ENCODE data around the gene STK39.
"Not testable (repeated sequence)": the region's sequence is repeated elsewhere in the genome, so short reads cannot be mapped to it uniquely, and the experiment has no call there.

STK39 gene

DNA sequence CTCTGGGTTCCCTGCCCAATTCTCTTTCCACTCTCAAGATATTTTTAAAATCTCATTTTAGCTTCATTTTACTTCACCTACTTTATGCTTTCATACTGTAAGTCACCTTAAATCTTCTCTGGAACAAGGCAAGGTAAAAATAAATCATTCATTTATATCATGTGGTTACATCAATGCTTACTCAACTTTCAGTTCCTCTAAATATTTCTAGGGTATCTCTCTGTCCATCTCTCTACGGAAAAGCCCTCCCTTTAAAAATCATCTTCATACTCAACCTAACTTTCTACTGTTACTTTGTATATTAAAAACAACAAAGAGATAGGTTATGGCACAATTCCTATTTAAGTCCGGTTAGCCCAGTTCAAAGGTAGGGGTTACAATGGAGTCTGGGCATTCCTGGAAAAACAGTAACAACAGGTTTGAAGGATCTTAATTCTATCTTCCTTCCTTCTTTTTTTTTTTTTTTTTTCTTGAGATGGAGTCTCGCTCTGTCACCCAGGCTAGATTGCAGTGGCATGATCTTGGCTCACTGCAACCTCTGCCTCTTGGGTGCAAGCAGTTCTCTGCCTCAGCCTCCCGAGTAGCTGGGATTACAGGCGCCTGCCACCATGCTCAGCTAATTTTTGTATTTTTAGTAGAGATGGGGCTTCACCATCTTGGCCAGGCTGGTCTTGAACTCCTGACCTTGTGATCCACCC, 205.1 kb downstream of the STK39 start:
- in situ Hi-C loops (cut with MboI; ENCODE audit: low pct_unique_long_range_greater_than_20kb, low sequenced_read_pairs), result not testable (repeated sequence)
- peak; percentile 28 for DNase-seq

DNA sequence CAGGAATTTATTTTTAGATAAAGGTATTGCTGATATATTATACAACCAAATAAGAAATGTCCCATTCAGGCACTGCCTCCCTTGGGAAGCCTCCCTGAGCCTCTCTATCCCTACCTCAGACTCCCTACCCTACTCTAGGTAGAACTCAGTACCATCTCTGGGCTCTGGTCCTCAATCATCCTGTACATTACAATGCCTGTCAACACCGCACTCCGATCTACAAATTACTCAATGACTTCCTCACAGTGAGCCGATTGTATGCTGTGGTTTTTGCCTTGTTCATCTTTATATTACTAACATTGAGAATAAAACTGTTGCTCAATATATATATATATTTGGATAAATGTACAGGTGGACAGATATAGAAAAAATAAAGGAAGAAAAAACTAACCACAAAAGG, 207.5 kb downstream of the STK39 start:
- DNase-seq, result no peak
- in situ Hi-C loops (cut with MboI; ENCODE audit: low pct_unique_long_range_greater_than_20kb, low sequenced_read_pairs), result no loop called here

DNA sequence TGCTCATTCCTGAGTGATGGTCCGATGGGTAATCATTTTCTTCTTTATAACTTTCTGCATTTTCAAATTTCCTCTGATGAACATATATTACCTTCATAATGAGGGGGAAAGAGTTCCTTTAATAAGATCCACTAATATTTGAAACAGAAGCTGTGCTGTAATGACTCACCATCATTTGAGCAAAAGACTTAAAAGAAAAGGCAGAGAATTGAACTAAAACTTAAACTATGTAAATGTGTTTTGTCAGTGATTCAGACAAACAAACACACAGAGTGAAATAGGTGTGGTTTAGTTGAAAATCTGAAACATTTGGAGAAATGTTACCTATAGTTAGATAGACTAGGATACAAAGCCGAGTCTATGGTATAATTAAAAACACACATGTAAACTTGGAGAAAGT, 209.6 kb downstream of the STK39 start:
- no peak for DNase-seq
- in situ Hi-C loops (cut with MboI; ENCODE audit: low pct_unique_long_range_greater_than_20kb, low sequenced_read_pairs), result no loop called here

DNA sequence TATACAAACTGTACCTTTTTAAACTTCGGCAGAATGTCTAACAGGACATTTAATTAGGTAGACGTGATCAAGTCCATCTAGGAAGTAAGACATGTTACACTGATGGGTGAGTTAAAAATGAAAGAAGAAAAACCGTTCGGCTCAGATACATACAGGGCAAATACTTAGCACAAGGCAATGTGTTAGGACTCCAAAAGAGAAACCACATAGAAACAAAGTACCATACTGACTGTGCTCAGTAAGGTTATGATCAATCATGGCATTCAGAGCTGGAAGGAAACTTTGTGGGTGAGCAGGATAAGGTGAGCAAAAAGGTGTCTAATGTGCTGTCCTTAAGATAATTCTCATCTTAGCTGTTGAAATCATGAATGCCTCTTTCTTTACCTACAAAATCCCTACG, 211.9 kb downstream of the STK39 start:
- DNase-seq, result no peak
- in situ Hi-C loops (cut with MboI; ENCODE audit: low pct_unique_long_range_greater_than_20kb, low sequenced_read_pairs), result no loop called here

DNA sequence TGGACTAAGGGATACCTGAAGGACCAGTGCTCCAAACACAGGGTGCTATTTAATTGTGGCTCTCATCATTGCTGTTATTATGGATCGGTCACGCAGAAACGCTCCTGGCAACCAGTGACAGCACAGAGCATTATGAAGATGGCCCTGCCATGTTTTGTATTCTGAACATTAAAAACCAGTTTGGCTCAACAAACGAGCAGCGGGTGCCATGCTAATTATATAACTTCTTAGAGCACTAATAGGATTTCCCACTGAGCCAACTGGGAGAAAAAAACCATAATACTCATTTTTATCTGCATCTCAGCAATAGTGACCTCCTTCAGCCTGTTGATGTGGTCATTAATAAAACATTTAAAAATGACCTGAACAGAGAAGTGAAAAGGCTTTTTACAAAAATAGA, 212.8 kb downstream of the STK39 start:
- no peak for DNase-seq
- in situ Hi-C loops (cut with MboI; ENCODE audit: low pct_unique_long_range_greater_than_20kb, low sequenced_read_pairs), result no loop called here

DNA sequence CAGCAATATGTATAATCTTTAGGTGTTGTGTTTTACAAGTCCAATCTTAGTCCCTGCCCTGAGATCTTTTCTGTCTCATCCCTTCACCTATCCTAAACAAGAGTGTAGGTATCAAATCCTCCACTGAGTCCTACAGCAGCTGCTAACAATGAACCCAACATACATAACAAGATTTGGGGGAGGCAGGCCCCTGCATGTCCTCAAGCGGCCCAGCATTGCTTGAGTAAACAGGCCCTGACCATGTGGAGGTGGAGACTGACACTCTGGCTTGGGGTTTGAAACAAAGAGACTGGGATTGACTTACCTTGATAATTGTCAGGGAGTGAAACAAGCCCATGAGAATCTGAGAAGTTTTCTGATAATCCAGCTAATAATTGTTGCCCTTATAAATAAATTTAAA, 213.4 kb downstream of the STK39 start:
- in situ Hi-C loops (cut with MboI; ENCODE audit: low pct_unique_long_range_greater_than_20kb, low sequenced_read_pairs), result no loop called here
- no peak for DNase-seq

DNA sequence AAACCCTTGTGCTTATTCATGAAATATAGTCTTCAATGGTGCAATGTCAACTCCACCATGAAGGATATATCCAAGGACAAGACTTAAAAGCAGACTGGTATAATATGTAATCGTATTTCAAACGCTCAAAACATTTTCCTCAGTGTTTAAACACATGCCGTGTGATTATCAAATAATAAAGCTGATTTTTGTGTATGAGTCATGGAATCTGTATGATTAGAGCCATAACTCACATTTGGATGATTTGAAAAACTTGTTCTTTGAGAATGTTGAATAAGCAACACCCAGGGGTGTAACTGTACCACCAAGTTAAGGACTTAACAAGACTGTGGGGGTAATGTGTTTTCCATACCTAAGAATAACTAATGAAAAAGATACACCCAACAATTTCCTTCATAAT, 215.3 kb downstream of the STK39 start:
- DNase-seq, result no peak
- in situ Hi-C loops (cut with MboI; ENCODE audit: low pct_unique_long_range_greater_than_20kb, low sequenced_read_pairs), result no loop called here

DNA sequence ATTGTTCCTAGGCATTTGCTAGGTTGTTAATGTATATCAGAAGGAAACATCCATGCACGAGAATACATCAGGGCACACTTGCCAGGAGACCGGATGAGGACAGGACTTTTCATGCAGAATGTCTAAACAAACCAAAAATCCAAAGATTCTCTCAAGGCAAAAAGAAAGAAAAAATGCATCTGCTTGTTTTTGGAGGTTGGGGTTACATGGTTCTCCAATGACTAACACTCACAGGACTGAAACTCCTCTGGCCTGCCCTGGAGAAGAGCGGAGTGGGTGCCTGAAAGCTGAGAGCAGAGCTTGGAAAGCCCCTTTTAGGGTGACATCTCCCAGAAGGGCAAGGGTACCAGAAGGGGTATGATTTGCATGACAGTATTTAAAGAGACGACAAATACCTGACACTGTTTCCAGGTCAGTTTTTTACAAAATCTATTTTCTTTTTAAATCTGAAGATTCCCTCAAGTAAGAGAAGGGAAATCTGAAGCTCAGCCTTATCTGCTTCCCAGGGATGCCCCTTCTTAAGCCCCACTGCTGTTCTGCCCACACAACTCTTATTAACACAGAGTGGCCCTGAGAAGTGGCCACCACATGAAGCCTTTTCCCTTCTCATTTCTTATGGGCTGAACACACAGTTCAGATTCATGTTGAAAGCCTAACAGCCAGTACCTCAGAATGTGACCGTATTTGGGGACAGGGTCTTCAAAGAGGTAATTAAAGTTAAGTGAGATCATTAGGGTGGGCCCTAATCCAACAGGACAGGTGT, 216.4 kb downstream of the STK39 start:
- no peak for DNase-seq
- in situ Hi-C loops (cut with MboI; ENCODE audit: low pct_unique_long_range_greater_than_20kb, low sequenced_read_pairs), result no loop called here

DNA sequence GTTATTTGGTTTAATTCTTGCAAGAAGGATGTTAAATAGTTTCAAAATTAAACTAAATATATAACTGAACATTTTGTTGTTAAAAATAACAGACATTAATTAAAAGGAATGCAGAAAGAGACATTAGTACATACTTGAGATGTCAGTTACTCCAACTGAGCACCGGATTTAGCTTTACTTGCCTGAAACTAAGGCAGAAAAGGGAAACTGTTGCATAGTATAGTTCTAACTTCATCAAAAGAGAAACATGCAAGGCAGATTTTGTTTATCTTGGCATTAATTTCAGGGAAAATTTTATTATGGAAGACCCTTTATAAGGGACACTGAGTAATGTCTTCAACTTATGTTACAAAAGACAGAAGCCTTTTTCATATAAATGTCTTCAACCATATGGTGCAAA, 218.3 kb downstream of the STK39 start:
- in situ Hi-C loops (cut with MboI; ENCODE audit: low pct_unique_long_range_greater_than_20kb, low sequenced_read_pairs), result no loop called here
- DNase-seq, result no peak

DNA sequence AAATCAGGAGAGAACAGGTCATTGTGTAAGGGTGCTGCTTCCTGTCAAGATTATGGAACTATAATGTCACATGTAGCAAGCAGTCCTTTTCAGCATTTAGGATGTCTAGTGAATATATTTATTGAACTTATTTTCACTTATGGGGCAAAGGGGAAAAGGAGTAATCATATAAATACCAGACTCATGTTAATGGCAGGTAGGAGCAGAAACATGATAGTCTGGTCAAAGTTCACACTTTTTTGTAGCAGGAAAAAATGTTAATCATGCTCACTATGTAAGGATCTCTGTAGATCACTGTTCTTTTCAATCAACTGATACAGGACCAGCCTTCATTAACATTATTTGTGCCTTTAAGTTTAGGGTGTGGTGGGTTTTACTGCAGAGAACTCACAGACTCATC, 219.0 kb downstream of the STK39 start:
- in situ Hi-C loops (cut with MboI; ENCODE audit: low pct_unique_long_range_greater_than_20kb, low sequenced_read_pairs), result no loop called here

DNA sequence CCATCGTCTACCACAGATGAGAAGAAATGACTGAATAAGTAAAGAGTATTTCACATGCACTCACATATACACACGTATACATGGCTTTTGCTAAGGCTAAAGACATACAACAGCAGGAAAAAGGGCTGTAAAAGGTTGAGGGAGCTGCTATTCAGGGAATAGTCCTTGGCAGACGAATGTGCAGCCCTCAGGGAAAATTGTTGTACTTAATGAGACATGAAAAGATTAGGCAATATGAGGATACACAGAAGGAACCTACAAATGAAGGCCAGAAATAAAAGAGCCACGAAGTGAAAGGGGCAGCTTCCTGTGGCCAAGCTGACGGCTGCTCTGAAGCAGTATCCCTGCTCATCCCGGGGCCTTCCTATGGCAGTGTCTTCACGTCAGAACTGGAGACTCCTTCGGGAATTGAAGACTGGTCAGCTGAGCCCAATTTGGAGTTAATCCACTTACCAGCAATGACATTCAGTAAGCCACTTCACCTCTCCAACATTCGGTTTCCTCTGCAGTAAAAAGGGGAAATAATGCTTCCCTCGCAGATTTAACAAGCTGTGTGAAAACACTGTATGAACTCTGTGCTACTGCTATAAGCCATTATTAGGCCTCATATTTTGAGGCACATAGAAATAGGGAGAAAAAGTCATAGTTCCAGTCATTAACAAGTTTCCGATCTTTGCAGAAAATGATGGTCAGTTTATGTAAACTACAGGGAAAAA, 221.8 kb downstream of the STK39 start:
- in situ Hi-C loops (cut with MboI; ENCODE audit: low pct_unique_long_range_greater_than_20kb, low sequenced_read_pairs), result no loop called here
- DNase-seq, result peak; percentile 48

More for the DNA sequence above, 219.0 kb downstream of the STK39 start:
- no peak for DNase-seq

DNA sequence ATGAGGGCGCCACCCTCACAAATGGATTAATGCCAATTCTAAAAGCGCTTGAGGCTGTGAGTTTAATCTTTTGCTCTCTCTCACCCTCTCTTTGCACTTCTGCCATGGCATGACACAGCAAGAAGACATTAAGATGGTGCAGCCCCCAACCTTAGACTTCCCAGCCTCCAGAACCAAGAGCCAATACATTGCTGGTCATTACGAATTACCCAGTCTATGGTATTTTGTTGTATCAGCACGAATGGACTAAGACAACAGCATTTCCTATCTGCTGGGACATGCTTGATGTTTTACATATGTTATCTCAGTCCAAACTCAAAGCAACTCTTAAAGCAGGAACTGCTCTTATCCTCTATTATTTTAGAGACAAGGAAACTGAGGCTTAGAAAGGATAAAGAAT, 222.9 kb downstream of the STK39 start:
- in situ Hi-C loops (cut with MboI; ENCODE audit: low pct_unique_long_range_greater_than_20kb, low sequenced_read_pairs), result no loop called here
- no peak for DNase-seq

DNA sequence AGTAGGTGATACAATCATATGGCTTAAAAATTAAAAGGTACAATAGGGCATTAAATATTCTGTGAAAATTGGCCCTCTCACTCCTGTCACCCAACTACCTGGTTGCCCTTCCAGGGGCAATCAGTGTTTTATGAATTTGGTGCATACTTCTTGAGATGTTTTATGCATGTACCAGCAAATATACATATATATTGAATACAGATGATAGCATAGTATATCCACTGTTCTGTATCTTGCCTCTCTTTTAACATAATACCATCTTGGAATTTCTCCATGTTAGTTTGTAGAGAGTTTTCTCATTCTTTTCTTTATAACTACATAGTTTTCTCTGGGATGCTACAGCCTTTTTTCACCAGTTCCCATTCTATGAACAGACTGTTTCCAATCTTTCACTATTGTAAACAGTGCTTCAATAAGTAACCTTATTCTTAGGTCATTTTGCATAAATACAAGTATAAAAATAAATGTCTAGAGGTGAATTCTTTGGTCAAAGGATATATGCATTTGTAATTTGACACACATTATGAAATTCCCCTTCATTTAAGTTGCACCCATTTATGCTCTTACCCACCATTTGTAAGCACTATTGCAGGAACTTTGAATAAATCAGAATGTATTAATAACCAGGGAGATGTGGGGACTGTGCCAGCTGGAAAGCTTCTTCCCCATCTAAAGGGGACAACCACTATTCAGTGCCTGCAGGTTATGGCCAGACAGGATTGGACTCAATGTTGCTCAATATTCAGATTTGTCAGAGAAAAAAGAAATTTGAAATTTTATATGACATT, 225.4 kb downstream of the STK39 start:
- in situ Hi-C loops (cut with MboI; ENCODE audit: low pct_unique_long_range_greater_than_20kb, low sequenced_read_pairs), result no loop called here
- no peak for DNase-seq

DNA sequence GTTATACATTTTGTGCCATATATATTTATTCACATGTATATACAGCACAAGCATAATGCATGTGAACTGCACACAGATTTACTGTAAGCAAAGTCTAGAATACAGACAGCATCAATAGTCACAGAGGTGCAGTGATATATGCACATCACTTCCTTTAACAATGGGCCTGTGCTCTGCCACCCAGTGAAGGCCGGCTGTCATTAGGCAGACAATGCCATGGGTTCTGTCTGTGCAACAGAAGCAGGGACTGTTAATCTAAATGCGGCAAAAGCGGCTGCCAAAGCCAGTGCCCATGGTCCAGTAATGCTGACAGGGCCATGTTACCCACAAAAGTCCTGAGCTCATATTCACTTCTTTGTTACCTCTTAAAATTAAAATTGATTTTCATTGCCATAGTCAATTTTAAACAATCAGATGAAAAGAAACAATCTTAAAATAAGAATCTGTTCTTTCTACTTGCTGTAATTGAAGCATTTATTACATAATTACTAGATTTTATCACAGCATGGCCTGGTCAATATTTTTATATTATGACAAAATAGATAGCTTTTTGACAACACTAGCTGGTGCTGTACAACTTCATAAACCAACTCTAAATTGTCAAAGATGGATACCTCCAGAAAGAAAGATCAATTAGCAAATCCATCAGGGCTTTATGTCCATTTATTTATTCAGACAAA, 232.0 kb downstream of the STK39 start:
- DNase-seq, result no peak
- in situ Hi-C loops (cut with MboI; ENCODE audit: low pct_unique_long_range_greater_than_20kb, low sequenced_read_pairs), result no loop called here

DNA sequence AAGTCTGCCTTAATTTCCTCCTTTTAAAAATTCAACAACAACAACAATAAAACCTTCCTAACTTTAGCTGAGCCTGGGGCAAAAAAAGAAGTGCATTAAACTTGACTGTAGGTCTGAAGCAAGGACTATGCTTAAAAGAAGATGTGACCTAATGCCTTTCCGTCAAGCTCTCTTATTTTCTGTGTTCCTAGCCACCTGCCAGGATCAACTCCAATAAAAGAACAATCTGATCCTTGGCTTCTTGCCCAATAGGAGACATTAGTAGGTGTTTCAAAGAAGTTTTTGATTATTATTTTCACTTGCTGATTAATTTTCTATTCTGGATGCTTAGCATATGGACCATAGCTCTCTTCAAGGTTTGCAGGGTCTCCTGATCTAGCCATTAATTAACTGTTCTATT, 237.5 kb downstream of the STK39 start:
- in situ Hi-C loops (cut with MboI; ENCODE audit: low pct_unique_long_range_greater_than_20kb, low sequenced_read_pairs), result no loop called here
- no peak for DNase-seq

DNA sequence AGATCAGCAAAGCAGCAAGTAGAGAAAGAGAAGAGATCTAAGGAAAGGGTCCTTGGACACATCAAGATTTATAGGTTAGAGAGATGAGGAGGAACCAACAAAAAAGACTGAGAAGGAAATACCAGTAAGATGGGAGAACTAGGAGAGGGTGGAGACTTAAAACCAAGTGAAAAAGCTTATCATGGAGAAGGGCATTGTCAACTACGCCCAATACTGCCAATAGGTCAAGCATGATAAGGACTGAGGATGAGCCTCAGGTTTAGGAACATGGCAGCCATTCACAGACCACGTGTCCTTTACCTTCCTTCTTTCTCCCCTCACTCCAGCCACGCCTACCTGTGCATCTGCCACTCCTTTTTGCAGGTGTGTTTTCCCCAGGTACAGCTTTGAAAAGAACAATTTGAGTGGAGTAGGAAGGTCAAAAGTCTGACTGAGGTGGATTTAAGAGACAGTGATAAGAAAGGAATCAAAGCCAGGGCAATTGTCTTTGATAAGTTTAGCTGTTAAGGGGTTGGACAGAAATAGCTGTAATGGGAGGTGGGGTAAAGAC, 238.7 kb downstream of the STK39 start:
- in situ Hi-C loops (cut with MboI; ENCODE audit: low pct_unique_long_range_greater_than_20kb, low sequenced_read_pairs), result no loop called here
- no peak for DNase-seq

DNA sequence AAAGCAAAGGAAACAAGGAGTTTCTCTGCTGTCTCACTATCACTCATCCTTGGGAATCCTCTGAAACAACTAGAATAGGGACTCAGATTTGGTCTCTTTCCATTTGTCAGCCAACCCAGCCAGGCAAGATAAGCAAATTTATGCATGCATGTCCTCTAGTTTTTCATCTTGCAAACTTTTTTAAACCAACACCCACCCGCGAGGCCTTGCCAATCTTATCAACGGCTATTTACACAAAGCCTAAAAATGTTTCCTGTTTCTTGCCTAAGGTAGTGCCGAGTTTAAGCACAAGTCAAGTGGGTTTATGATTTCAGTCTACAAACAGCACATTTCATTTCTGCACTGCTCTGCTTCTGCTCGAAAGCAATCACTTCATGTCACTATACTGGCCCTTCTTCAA, 240.9 kb downstream of the STK39 start:
- no peak for DNase-seq
- in situ Hi-C loops (cut with MboI; ENCODE audit: low pct_unique_long_range_greater_than_20kb, low sequenced_read_pairs), result no loop called here

DNA sequence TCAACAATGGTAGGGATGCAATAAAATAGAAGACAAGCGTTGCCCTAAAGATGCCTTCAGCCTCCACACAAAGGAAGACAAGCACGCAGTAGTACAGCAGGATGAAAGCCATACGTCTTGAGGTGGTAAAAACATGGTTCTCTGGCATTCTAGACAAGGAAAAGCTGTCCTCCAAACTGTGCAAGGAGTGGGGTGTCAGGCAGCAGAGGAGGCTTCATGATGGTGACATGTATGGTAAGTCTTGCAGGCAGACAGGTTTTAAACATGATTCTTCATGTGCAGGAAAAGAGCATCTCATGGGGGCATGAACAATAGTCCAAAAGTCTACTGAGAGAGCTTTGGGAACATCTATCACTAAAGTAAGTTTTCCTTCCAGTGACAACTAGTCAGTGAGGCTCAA, 241.8 kb downstream of the STK39 start:
- DNase-seq, result no peak
- in situ Hi-C loops (cut with MboI; ENCODE audit: low pct_unique_long_range_greater_than_20kb, low sequenced_read_pairs), result no loop called here

DNA sequence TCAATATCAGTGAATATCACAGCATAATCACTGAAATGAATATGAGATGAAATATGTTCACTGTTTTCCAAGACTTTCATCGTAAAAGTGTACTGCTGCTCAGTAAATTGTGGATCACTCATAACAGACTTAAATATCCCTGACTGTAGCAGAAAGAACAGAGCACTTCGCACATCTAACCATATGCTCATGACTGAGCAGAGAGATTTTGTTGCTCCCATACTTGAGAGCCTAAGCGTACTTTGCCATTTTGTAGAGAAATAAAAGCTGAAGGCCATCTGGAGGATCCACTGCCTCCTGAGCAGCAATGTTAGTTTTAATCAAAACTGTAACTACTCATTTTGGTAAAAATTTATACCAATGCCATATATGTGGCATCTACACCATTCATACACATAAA, 243.5 kb downstream of the STK39 start:
- no peak for DNase-seq
- in situ Hi-C loops (cut with MboI; ENCODE audit: low pct_unique_long_range_greater_than_20kb, low sequenced_read_pairs), result no loop called here

Data from KBM-7 (cell line).